Measurements from ENCODE around the gene ALDH6A1. TPM values are rescaled to one million over a fixed set of nuclear protein-coding genes. Genes with fewer than 3 reads are reported as not detected.

ALDH6A1 gene
- total and polyA plus RNA-seq, 11 donors = 16.5 to 103 (median 52.7) TPM

DNA sequence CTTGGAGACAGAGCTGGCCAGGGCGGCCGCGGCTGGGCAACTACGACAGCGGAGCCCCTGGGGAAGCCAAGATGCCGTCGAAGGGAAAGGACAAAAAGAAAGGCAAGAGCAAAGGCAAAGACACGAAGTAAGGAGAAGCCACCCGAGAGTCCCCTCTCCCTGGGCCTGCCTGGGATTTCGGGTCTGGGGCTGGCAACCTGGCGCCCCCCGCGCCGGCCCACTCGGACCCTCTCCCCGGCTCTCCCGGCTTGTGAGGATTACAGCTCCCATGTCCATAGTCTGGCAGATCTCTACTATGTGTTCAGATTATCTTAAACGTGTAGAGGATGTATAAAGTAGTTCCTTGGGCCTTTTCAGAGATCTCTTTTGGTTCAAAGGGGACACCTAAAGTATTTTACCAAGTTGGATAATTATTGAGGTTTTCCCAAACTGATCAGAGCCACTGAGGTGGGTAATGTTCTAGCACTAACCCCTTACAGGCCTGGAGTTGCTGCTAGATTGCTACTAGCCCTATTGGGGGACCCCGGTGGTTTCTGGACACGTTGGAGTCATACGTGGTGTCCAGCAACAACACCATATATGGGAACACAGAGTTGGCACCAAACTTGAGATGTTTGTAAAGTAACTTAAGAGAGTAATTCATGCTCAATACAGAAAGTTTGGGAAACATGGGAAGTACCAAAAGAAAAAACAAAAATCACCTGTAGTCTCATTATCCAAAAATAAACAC is 64.7 kb downstream of the ALDH6A1 start:
- no peaks in the 10 kb centered on the region for H3K9me3 ChIP-seq
- 1 to 5% (median 3%) methylated on average over 18 to 21 of the region's 21 CpGs for WGBS, 4 donors
- DNase-seq (no peak), ATAC-seq (peak in 1 of 4 donors; percentile 7)
- H3K27ac ChIP-seq = peak overlapping the region in 11 of 12 donors; percentile 65 to 100 (median 97)
- peaks cover 0 to 5% (median 2%) of the 10 kb centered on the region in 9 donors for H3K36me3 ChIP-seq
- intact Hi-C loops (cut with DNase I) = loop anchor here in 4 of 10 donors (1.0 to 10.0 kb wide), 5 partner anchors 63 to 135 kb away; partner anchors contain the start of genes COQ6 (in 3 of the 4), FAM161B (in 3 of the 4), ALDH6A1 (in 2 of the 4) and LIN52 (in 2 of the 4)
- TF ChIP-seq, protein P1, sequence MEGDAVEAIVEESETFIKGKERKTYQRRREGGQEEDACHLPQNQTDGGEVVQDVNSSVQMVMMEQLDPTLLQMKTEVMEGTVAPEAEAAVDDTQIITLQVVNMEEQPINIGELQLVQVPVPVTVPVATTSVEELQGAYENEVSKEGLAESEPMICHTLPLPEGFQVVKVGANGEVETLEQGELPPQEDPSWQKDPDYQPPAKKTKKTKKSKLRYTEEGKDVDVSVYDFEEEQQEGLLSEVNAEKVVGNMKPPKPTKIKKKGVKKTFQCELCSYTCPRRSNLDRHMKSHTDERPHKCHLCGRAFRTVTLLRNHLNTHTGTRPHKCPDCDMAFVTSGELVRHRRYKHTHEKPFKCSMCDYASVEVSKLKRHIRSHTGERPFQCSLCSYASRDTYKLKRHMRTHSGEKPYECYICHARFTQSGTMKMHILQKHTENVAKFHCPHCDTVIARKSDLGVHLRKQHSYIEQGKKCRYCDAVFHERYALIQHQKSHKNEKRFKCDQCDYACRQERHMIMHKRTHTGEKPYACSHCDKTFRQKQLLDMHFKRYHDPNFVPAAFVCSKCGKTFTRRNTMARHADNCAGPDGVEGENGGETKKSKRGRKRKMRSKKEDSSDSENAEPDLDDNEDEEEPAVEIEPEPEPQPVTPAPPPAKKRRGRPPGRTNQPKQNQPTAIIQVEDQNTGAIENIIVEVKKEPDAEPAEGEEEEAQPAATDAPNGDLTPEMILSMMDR (IDR thresholded peaks at IDR 0.05) = no peak
- TF ChIP-seq POLR2A (IDR thresholded peaks at IDR 0.05) = no peak
- no peaks in the 10 kb centered on the region for H3K27me3 ChIP-seq
- H3K4me3 ChIP-seq = peak overlapping the region; percentile 45 to 98 (median 80)
- H3K4me1 ChIP-seq = peaks cover 0 to 17% (median 9%) of the 10 kb centered on the region in 12 donors

DNA sequence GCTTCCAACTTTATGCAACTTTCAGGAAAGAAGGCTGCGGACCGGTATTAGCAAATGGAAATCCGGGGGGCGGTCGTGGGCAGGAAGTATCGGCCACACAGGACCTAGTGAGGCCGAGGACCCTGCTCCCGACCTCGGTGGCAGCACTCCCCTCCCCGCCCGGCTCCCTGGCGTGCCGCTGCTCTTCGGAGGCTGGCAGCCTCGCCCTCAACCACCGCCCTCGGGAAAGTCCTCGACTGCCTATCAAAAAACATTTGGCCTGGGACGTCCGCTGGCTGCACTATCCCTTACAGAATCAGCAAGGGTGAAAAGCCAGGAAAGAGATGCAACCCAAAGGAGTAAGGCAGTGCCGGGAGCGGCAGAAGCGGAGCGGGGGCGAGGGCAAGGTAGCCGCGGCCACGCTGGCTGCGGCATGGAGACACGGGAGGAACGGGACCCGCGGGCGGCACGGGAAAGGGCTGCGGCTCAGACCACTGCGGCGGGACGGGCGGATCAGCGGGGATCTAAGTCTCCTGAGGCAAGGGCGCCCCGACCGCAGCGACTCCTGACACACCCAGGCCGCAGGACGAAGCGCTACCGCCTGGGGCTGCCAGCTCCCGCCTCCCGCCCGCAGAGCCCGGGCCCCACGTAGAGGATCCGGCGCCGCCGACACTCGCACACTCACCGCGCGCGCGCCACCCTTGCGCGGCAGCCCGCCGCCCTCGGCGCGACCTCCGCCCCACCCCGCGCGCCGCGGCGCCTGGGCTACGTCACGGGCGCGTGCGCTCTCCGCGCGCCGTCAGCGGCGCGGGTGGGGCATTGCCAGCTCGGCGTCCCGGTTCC is 65.5 kb downstream of the ALDH6A1 start, which contains the start of the genes BBOF1 and ENTPD5:
BBOF1 (plus strand) TSS at position 764 of the 822 bp plus-strand sequence. CDS start 130 bp downstream, outside the sequence.
ENTPD5 (minus strand) TSS at position 703 of the 822 bp plus-strand sequence. CDS start 31,186 bp downstream, outside the sequence.
- peak within 1 kb of the TSS; percentile 82 to 100 (median 97) for H3K27ac ChIP-seq
- peaks cover 0 to 9% (median 6%) of the 10 kb centered on the region in 9 donors for H3K36me3 ChIP-seq
- TF ChIP-seq POLR2A (IDR thresholded peaks at IDR 0.05) = peak; percentile 42 to 90
- TF ChIP-seq, protein P1 (IDR thresholded peaks at IDR 0.05) = peak in 2 of 12 donors; percentile 15 to 20
- DNase-seq (peak; percentile 87 to 94 (median 89)), ATAC-seq (peak; percentile 93 to 99 (median 96))
- peak within 1 kb of the TSS; percentile 45 to 98 (median 80) for H3K4me3 ChIP-seq
- H3K27me3 ChIP-seq = no peaks in the 10 kb centered on the region
- H3K4me1 ChIP-seq = peaks cover 0 to 17% (median 9%) of the 10 kb centered on the region in 12 donors
- H3K9me3 ChIP-seq = no peaks in the 10 kb centered on the region
- intact Hi-C loops (cut with DNase I) = loop anchor here in 4 of 10 donors (1.0 to 10.0 kb wide), 5 partner anchors 64 to 134 kb away; partner anchors contain the start of genes COQ6 (in 3 of the 4), FAM161B (in 3 of the 4), ALDH6A1 (in 2 of the 4) and LIN52 (in 2 of the 4)
- WGBS, 4 donors = 0% methylated on average over 24 to 93 of the region's 93 CpGs

DNA sequence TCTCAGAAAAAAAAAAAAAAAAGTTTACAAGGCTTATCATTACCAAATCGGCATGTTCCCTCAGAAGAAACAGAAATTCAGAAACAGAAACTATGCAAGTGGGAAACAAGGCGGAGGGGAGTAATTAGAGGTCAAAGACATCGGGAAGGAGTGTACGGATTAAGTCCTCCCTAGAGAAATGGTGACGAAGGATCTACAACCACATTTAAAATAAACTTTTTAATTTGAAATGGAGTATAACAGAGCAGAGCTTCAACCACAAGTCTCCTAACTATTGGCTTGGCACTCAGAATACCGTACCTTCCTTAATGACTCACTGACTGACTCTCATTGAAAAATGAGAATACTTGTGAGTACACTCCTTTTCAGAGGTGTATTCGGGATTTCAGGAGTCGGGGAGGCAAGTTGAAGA is 66.1 kb downstream of the ALDH6A1 start:
- intact Hi-C loops (cut with DNase I) = loop anchor here in 4 of 10 donors (2.0 to 10.0 kb wide), 4 partner anchors 63 to 133 kb away; partner anchors contain the start of genes ALDH6A1 (in 2 of the 4), COQ6 (in 2 of the 4), FAM161B (in 2 of the 4) and LIN52 (in 2 of the 4)
- H3K4me1 ChIP-seq = peaks cover 0 to 17% (median 9%) of the 10 kb centered on the region in 12 donors
- peak overlapping the region; percentile 82 to 100 (median 97) for H3K27ac ChIP-seq
- no peaks in the 10 kb centered on the region for H3K27me3 ChIP-seq
- TF ChIP-seq, protein P1 (IDR thresholded peaks at IDR 0.05) = no peak
- TF ChIP-seq POLR2A (IDR thresholded peaks at IDR 0.05) = no peak
- H3K36me3 ChIP-seq = peaks cover 0 to 16% (median 11%) of the 10 kb centered on the region in 9 donors
- DNase-seq = no peak
- WGBS, 4 donors = 3 to 10% (median 5%) methylated on average over 8 of the region's 8 CpGs
- no peaks in the 10 kb centered on the region for H3K9me3 ChIP-seq
- ATAC-seq = peak in 2 of 4 donors; percentile 6 to 23
- H3K4me3 ChIP-seq = peak overlapping the region; percentile 45 to 98 (median 80)

Data from heart left ventricle (tissue), 16 donors.